Measurements from ENCODE around the gene SUN1.

Gene SUN1

GRCh38 chr7:879093-879492 lies 46.8 kb downstream of the SUN1 start:
- H3K4me3 ChIP-seq (ENCODE audit: low read depth, low read length) = no peak overlapping the region
- DNase-seq (ENCODE audit: low read depth) = no peak

GRCh38 chr7:879706-880105 lies 47.4 kb downstream of the SUN1 start:
- TF ChIP-seq CTCF (conservative IDR thresholded peaks at IDR 0.05; ENCODE audit: low read depth, low read length) = no peak
- no peak overlapping the region for H3K4me3 ChIP-seq (ENCODE audit: low read depth, low read length)
- no peak for DNase-seq (ENCODE audit: low read depth)

More at GRCh38 chr7:879093-879492, 46.8 kb downstream of the SUN1 start:
- no peak for TF ChIP-seq CTCF (conservative IDR thresholded peaks at IDR 0.05; ENCODE audit: low read depth, low read length)

DNA sequence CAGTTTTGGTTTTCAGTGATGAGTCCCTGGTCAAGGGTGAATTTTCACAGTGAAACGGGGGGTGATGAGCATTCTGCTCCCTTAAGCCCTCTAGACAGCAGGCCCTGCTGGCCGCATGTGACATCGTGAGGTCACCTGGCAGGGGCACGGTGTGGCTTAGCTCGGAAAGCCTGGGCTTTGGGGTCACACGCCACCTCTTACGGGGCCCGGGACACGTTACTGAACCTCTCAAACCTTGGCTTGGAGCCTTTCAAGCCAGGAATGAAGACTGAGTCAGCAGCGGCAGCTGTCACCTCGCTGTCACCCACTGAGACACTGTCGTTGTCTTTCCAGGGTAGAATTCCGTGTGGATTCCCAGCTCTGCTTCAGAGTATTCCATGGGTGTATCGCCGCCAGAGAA lies 48.2 kb downstream of the SUN1 start:
- TF ChIP-seq CTCF (conservative IDR thresholded peaks at IDR 0.05; ENCODE audit: low read depth, low read length) = no peak
- DNase-seq (ENCODE audit: low read depth) = no peak
- H3K4me3 ChIP-seq (ENCODE audit: low read depth, low read length) = no peak overlapping the region

DNA sequence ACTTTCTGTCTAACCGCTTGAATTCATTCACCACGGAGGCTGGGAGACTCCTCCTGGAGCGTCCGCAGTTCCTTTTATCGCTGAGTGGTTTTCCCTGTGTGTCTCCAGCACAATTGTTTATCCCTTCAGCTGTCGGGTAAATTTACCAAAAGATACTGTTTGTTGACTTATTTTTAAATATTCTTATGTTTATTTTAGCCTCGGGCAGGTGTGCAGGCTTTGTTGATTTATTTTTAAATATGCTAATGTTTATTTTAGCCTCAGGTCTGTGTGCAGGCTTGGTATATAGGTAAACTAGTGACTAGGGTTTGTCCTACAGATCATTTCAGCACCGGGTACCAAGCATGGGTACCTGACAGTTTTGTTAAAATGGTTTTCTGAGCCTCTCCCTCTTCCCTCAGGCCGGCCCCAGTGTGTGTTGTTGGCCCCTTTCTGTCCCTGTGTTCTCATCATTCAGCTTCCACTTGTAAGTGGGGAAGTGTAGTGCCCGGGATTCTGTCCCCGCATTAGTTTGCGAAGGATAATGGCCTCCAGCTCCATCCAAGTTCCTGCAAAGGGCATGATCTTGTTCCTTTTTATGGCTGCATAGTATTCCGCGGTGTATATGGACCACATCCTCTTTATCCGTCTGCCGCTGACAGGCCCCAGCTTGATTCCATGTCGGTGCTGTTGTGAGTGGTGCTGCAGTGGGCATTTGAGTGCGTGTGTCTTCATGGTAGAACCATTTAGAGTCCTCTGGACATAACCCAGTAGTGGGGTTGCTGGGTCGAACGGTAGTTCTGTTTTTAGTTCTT lies 49.4 kb downstream of the SUN1 start:
- H3K4me3 ChIP-seq (ENCODE audit: low read depth, low read length) = no peak overlapping the region
- DNase-seq (ENCODE audit: low read depth) = no peak
- TF ChIP-seq CTCF (conservative IDR thresholded peaks at IDR 0.05; ENCODE audit: low read depth, low read length) = no peak

DNA sequence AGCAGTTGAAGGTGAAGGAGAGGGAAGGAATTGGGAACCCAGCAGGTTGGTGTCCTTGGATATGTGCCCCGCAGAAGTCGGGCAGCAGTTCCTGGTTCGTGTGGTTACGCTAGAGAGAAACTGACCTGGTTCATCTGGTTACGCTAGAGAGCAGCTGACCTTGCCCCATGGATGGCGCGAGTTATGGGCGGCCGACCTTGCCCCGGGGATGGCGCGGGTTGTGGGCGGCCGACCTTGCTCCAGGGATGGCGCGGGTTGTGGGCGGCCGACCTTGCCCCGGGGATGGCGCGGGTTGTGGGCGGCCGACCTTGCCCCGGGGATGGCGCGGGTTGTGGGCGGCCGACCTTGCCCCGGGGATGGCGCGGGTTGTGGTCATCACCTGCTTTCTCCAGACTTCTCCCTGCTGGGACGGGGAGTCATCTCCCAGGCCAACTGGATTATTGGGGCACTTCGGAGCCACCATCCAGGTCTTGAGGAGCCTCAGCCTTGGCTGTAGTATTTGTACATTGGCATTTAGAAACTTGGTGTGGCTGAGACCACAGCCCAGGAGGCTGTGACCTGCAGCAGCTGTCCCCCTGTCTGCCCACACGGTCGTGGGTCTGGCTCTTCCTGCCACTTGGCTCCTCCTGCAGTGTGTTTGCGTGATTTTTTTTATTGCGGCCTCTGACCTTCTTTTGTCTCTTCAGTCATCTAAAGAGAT lies 50.2 kb downstream of the SUN1 start:
- no peak for TF ChIP-seq CTCF (conservative IDR thresholded peaks at IDR 0.05; ENCODE audit: low read depth, low read length)
- H3K4me3 ChIP-seq (ENCODE audit: low read depth, low read length) = no peak overlapping the region
- DNase-seq (ENCODE audit: low read depth) = no peak

DNA sequence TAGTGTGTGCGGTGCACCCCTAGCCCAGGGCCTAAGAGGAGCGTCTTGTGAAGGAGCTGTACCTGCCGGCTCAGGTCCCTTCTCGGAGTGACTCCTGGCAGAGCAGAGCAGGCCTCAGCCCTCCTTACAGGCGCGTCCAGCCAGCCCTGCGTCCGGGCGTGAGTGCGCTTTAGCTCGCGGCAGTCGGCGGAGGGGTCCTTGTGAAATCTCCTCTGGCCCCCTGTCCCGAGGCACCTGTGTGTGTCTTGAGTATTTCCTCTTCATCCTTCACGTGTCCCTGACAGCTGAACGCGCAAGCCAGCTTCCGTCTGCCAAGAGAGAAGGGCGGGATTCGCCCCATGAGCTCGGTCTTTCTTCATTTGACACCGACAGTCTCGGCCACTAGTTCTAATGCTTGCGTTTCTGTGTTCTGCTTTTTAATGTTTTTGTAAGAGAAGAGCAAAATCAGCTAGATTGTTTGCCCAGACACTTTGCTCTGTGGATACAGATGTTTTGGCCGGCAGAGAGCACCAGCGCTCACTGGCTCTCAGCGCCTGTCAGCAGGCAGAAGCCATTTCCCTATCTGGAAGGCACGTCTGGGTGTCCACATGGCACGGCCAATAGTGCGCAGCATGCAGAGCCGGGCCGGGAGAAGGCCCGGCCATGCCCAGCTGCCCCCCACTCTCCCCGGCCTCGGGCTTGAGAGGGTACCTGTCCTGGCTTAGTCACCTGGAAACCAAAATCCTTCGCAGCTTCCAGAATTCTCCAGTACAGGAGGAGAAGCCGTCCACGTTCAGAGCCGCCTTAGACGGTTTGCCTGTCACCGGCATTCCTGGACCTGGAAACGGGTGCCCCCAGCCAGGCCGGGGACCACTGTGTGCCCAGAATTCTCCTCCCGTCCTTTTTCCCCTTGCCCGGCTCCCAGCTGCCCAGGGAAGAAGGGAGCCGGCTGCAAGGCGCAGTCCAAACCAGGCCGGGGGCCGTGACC lies 51.1 kb downstream of the SUN1 start:
- H3K4me3 ChIP-seq (ENCODE audit: low read depth, low read length) = no peak overlapping the region
- DNase-seq (ENCODE audit: low read depth) = no peak
- TF ChIP-seq CTCF (conservative IDR thresholded peaks at IDR 0.05; ENCODE audit: low read depth, low read length) = peak; percentile 16

Data from choroid plexus epithelial cell (primary cell).